ENCODE data around the gene PIGZ.

- TF ChIP-seq POLR2A (IDR thresholded peaks at IDR 0.05) (no peak), CTCF (IDR thresholded peaks at IDR 0.05) (no peak), POLR2AphosphoS5 (IDR thresholded peaks at IDR 0.05; ENCODE audit: insufficient read depth in 1 of 2, low read depth in 1 of 2) (no peak)
Observed at GRCh38 chr3:196979545-196979944, 10.9 kb upstream of the PIGZ start.
